ENCODE data around the gene CELF6.
"Not testable (repeated sequence)": the region's sequence is repeated elsewhere in the genome, so short reads cannot be mapped to it uniquely, and the experiment has no call there.

Gene CELF6

GRCh38 chr15:72284781-72285180 is 35.2 kb downstream of the CELF6 start:
- TF ChIP-seq CTCF (conservative IDR thresholded peaks at IDR 0.05): no peak
- H3K27ac ChIP-seq: no peak overlapping the region

GRCh38 chr15:72281713-72282112 is 38.2 kb downstream of the CELF6 start:
- no peak for TF ChIP-seq CTCF (conservative IDR thresholded peaks at IDR 0.05)

GRCh38 chr15:72280751-72281150 is 39.2 kb downstream of the CELF6 start:
- TF ChIP-seq CTCF (conservative IDR thresholded peaks at IDR 0.05): no peak
- no peak overlapping the region for H3K27ac ChIP-seq

More at GRCh38 chr15:72281713-72282112, 38.2 kb downstream of the CELF6 start:
- H3K27ac ChIP-seq: no peak overlapping the region

GRCh38 chr15:72278737-72279136 is 41.2 kb downstream of the CELF6 start:
- no peak for TF ChIP-seq CTCF (conservative IDR thresholded peaks at IDR 0.05)
- H3K27ac ChIP-seq: no peak overlapping the region

- no peak overlapping the region for H3K27ac ChIP-seq
- TF ChIP-seq CTCF (conservative IDR thresholded peaks at IDR 0.05): no peak
Measured at GRCh38 chr15:72276326-72276700, 43.6 kb downstream of the CELF6 start.

- not testable (repeated sequence) for H3K27ac ChIP-seq
Measured at GRCh38 chr15:72275635-72276325, 44.2 kb downstream of the CELF6 start.

- TF ChIP-seq CTCF (conservative IDR thresholded peaks at IDR 0.05): no peak
- H3K27ac ChIP-seq: no peak overlapping the region
Measured at GRCh38 chr15:72272997-72273352, 47.0 kb downstream of the CELF6 start.

GRCh38 chr15:72272213-72272996 is 47.6 kb downstream of the CELF6 start, which contains the start of gene PARP6:
Gene PARP6 (minus strand): TSS chr15:72272554. CDS start chr15:72267477, 5,077 bp downstream.
- no peak for TF ChIP-seq CTCF (conservative IDR thresholded peaks at IDR 0.05)
- H3K27ac ChIP-seq: no peak within 1 kb of the TSS
